NT2/D1 (cell line): Measurements from ENCODE around the gene GRK5.

Experiments
- SUZ12 ChIP-seq: IDR thresholded peaks from 2 replicates; pipeline ENCODE4 v1.6.1; 2011; ENCODE audit not compliant: insufficient read length, insufficient read depth; ENCODE audit errors: extremely low read depth
- YY1 ChIP-seq: IDR thresholded peaks from 2 replicates; pipeline ENCODE4 v1.6.1; 2011; ENCODE audit not compliant: insufficient read length, insufficient read depth
- ZNF274 ChIP-seq: IDR thresholded peaks from 2 replicates; pipeline ENCODE4 v1.6.1; 2011; ENCODE audit warnings: mild to moderate bottlenecking, low read depth, low read length

- TF ChIP-seq YY1 (no peak), SUZ12 (no peak), ZNF274 (no peak)
These were observed 45.5 kb upstream of the GRK5 start for GRCh38 chr10:119161680-119162451.
